Natural killer cell (primary cell): ENCODE data around the gene LIFR. TPM values are rescaled to one million over a fixed set of nuclear protein-coding genes. Genes with fewer than 3 reads are reported as not detected.

Experiments used
- ATAC-seq, 3 donors: fragments of 150-1000 bp in 2 of 3; fragments of 200-7000 bp in 1 of 3; cut with Tn5 transposase; 1 replicate in 1 of 3; 2 replicates in 2 of 3; pipeline ENCODE4 v1.10.0; 2021; ENCODE audit warnings: mild to moderate bottlenecking in 2 of 3, moderate library complexity in 2 of 3
- DNase-seq, 2 donors: peaks; one replicate each; pipeline versions ENCODE4 v3.0.0 to v3.0.0-alpha.2; 2013 to 2021; ENCODE audit warnings: mixed read lengths in 1 of 2
- H3K27ac ChIP-seq: one replicate; pipeline ENCODE4 v1.5.1; 2013; ENCODE audit warnings: mild to moderate bottlenecking, low read length
- H3K27me3 ChIP-seq: one replicate; pipeline ENCODE4 v1.6.1; 2013; ENCODE audit warnings: low read length; ENCODE audit not compliant: control insufficient read depth, insufficient read depth
- H3K36me3 ChIP-seq: one replicate; pipeline ENCODE4 v1.6.1; 2013; ENCODE audit warnings: low read length; ENCODE audit not compliant: control insufficient read depth, insufficient read depth
- H3K4me1 ChIP-seq: one replicate; pipeline ENCODE4 v1.6.1; 2013; ENCODE audit warnings: low read length; ENCODE audit not compliant: control insufficient read depth, insufficient read depth
- H3K4me3 ChIP-seq: one replicate; pipeline ENCODE4 v1.5.1; 2013; ENCODE audit warnings: low read length
- H3K9me3 ChIP-seq: one replicate; pipeline ENCODE4 v1.6.1; 2013; ENCODE audit warnings: low read length; ENCODE audit not compliant: control insufficient read depth, insufficient read depth
- H3K27ac Mint-ChIP-seq, 2 donors: one replicate each; pipeline ENCODE4 v1.8.0; 2022; ENCODE audit warnings: mild to moderate bottlenecking in 2 of 2, mixed read lengths in 2 of 2, moderate library complexity in 1 of 2
- H3K27me3 Mint-ChIP-seq, 2 donors: one replicate each; pipeline ENCODE4 v1.8.0; 2022; ENCODE audit warnings: low read depth in 2 of 2, mixed read lengths in 2 of 2
- H3K36me3 Mint-ChIP-seq: one replicate; pipeline ENCODE4 v1.8.0; 2022; ENCODE audit warnings: mixed read lengths
- H3K4me1 Mint-ChIP-seq, 2 donors: one replicate each; pipeline ENCODE4 v1.8.0; 2022; ENCODE audit warnings: mixed read lengths in 2 of 2
- H3K4me3 Mint-ChIP-seq: one replicate; pipeline ENCODE4 v1.8.0; 2022; ENCODE audit warnings: mild to moderate bottlenecking, moderate library complexity, mixed read lengths
- H3K9me3 Mint-ChIP-seq, 2 donors: one replicate each; pipeline ENCODE4 v1.8.0; 2022; ENCODE audit warnings: mixed read lengths in 2 of 2
- CTCF ChIP-seq: fragments of 200-600 bp; IDR thresholded peaks from one replicate; pipeline ENCODE4 v1.8.0; 2022; ENCODE audit warnings: antibody characterized with exemption
- WGBS: methylation state at CpG from one replicate; pipeline ENCODE4 v1.1.7; 2013; ENCODE audit warnings: missing lambda C conversion rate; ENCODE audit not compliant: insufficient coverage; 5-methylcytosine and 5-hydroxymethylcytosine counted together
- intact Hi-C: fragments of 100-400 bp; cut with micrococcal nuclease; formaldehyde crosslinking; loops from one replicate; pipeline ENCODE4 v1.14.2; 2022
- total RNA-seq, 4 donors: library from RNA; stranded (reverse); fragments of 120-200 nt in 1 of 4; gene quantifications; one replicate each; pipeline versions ENCODE4 v1.2.3 to v1.2.4, GENCODE V29; 2013 to 2022

Gene LIFR
- not detected for total RNA-seq
- total RNA-seq (2013): 0.05 TPM

DNA sequence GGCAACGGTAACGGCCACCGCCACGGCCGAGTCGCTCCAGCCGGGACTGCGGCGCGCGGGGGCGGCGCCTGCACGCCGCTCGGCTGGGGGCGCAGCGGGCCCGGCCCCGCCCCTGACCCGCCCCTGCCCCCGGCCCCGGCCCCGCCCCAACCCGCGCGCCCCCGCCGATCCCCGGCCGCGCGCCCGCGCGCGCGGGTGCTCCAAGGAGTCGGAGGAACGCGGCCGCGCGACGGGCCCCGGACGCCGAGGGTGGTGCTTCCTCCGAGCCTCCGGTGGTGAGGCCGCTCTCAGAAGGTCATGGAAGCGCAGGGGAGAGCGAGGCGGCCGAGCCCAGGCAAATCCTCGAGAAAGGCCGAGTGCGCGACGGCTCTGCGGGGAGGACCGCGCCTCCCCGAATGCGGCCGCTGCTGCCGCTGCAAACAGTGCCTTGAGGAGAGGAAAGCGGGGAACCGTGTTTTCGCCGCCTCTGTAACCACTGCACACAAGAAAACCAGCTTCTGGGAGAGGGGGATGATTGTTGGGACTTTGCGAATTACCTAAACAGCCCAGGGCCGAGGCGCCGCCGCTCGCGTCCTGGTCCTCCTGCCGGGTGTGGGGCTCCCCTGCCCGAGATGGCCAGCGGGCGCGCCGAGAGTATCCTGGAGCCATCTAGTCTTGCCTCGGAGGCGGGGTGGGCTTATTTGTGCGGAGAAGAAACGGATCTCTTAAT is at the start of gene LIFR:
TSS of gene LIFR (minus strand) at position 48 of the 709 bp plus-strand sequence. CDS start 25,999 bp downstream, outside the sequence.
- Histone ChIP-seq H3K27me3 (peaks cover 45% of the 10 kb centered on the region), H3K4me3 (peak within 1 kb of the TSS; percentile 10), H3K27ac (no peak within 1 kb of the TSS), H3K36me3 (no peaks in the 10 kb centered on the region), H3K9me3 (no peaks in the 10 kb centered on the region), H3K4me1 (peaks cover 10% of the 10 kb centered on the region)
- DNase-seq: peak in 1 of 2 donors; percentile 51
- Mint-ChIP-seq H3K36me3 (no peaks in the 10 kb centered on the region), H3K4me3 (peak within 1 kb of the TSS; percentile 86), H3K4me1 (peaks cover 8 to 10% of the 10 kb centered on the region in 2 donors), H3K27me3 (peaks cover 47 to 66% of the 10 kb centered on the region in 2 donors), H3K27ac (no peak within 1 kb of the TSS), H3K9me3 (no peaks in the 10 kb centered on the region)
- intact Hi-C loops: no loop called here
- no peak for TF ChIP-seq CTCF
- under 1% methylated on average over 88 of the region's 88 CpGs for WGBS
- ATAC-seq: peak in 1 of 3 donors; percentile 22

GRCh38 chr5:38605610-38606009 is 49.2 kb upstream of the LIFR start:
- intact Hi-C loops: no loop called here
- Mint-ChIP-seq H3K27me3 (peaks cover 0 to 14% of the 10 kb centered on the region in 2 donors), H3K4me3 (no peak overlapping the region), H3K36me3 (no peaks in the 10 kb centered on the region), H3K27ac (no peak overlapping the region), H3K4me1 (no peaks in the 10 kb centered on the region), H3K9me3 (no peaks in the 10 kb centered on the region)
- TF ChIP-seq CTCF: no peak
- Histone ChIP-seq H3K36me3 (no peaks in the 10 kb centered on the region), H3K4me3 (no peak overlapping the region), H3K9me3 (no peaks in the 10 kb centered on the region), H3K27ac (no peak overlapping the region), H3K27me3 (no peaks in the 10 kb centered on the region), H3K4me1 (no peaks in the 10 kb centered on the region)
- DNase-seq: no peak
- ATAC-seq: no peak
- WGBS: 88% methylated on average over 7 of the region's 7 CpGs

DNA sequence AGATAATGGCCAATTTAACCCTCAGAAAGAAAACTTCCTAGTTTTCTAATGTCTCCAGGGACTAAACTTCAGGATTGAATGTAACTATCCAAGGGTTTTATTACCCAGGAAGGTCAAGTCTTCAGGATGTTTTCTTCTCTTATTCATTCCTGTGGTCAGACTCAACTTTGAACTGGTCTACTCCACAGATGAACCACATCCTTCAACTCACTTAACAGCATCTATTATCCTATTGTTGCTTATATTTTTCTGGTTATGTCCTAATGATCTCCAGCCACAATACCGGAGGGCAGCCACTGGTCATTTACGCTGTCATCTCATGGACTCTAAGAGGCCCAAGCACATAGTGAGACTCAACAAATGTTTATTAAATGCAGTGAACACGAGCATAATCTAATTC is 47.2 kb upstream of the LIFR start:
- H3K9me3 Mint-ChIP-seq: no peaks in the 10 kb centered on the region
- peaks cover 0 to 10% of the 10 kb centered on the region in 2 donors for H3K27me3 Mint-ChIP-seq
- Histone ChIP-seq H3K36me3 (no peaks in the 10 kb centered on the region), H3K27me3 (no peaks in the 10 kb centered on the region), H3K27ac (no peak overlapping the region), H3K9me3 (no peaks in the 10 kb centered on the region), H3K4me3 (no peak overlapping the region), H3K4me1 (no peaks in the 10 kb centered on the region)
- H3K36me3 Mint-ChIP-seq: no peaks in the 10 kb centered on the region
- intact Hi-C loops: no loop called here
- 79% methylated on average over 3 of the region's 3 CpGs for WGBS
- no peaks in the 10 kb centered on the region for H3K4me1 Mint-ChIP-seq
- DNase-seq: no peak
- ATAC-seq: no peak
- H3K27ac Mint-ChIP-seq: no peak overlapping the region
- no peak for TF ChIP-seq CTCF
- H3K4me3 Mint-ChIP-seq: no peak overlapping the region

- H3K4me1 Mint-ChIP-seq: no peaks in the 10 kb centered on the region
- Histone ChIP-seq H3K27me3 (no peaks in the 10 kb centered on the region), H3K4me1 (no peaks in the 10 kb centered on the region), H3K27ac (no peak overlapping the region), H3K9me3 (no peaks in the 10 kb centered on the region), H3K4me3 (no peak overlapping the region), H3K36me3 (no peaks in the 10 kb centered on the region)
- DNase-seq (no peak), ATAC-seq (no peak)
- no peaks in the 10 kb centered on the region for H3K9me3 Mint-ChIP-seq
- H3K4me3 Mint-ChIP-seq: no peak overlapping the region
- WGBS: 89% methylated on average over 5 of the region's 5 CpGs
- peaks cover 0 to 9% of the 10 kb centered on the region in 2 donors for H3K27me3 Mint-ChIP-seq
- no peaks in the 10 kb centered on the region for H3K36me3 Mint-ChIP-seq
- TF ChIP-seq CTCF: no peak
- intact Hi-C loops: no loop called here
- no peak overlapping the region for H3K27ac Mint-ChIP-seq
These were observed 46.2 kb upstream of the LIFR start for GRCh38 chr5:38602641-38603040.
